GM21825 (cell line): ENCODE data around the gene ENC1.
A peak's percentile ranks its signal among the peaks of the same experiment; 100 is the strongest.

Source experiments
- ATAC-seq: cut with Tn5 transposase; IDR thresholded peaks from one replicate; pipeline ENCODE4 v1.9.1; 2021; ENCODE audit warnings: mild to moderate bottlenecking, moderate library complexity; ENCODE audit not compliant: unreplicated experiment

ENC1 gene

GRCh38 chr5:74632947-74633356 is 7.6 kb downstream of the ENC1 start:
- no peak for ATAC-seq

- ATAC-seq: peak; percentile 89
Observed at GRCh38 chr5:74631081-74631953, 9.2 kb downstream of the ENC1 start.

GRCh38 chr5:74630453-74631066 is 10.0 kb downstream of the ENC1 start:
- no peak for ATAC-seq

GRCh38 chr5:74629326-74629725 is 11.2 kb downstream of the ENC1 start:
- no peak for ATAC-seq

- ATAC-seq: no peak
Observed at GRCh38 chr5:74628359-74628758, 12.2 kb downstream of the ENC1 start.

GRCh38 chr5:74627646-74628279 is 12.8 kb downstream of the ENC1 start:
- no peak for ATAC-seq

- no peak for ATAC-seq
Observed at GRCh38 chr5:74626386-74627222, 13.9 kb downstream of the ENC1 start.

- no peak for ATAC-seq
Observed at GRCh38 chr5:74625742-74626241, 14.7 kb downstream of the ENC1 start.

- no peak for ATAC-seq
Observed at GRCh38 chr5:74624931-74625505, 15.5 kb downstream of the ENC1 start.

- ATAC-seq: no peak
Observed at GRCh38 chr5:74624501-74624900, 16.0 kb downstream of the ENC1 start.

GRCh38 chr5:74623748-74624408 is 16.6 kb downstream of the ENC1 start:
- ATAC-seq: no peak

- ATAC-seq: no peak
Observed at GRCh38 chr5:74623006-74623611, 17.4 kb downstream of the ENC1 start.

GRCh38 chr5:74622122-74622521 is 18.4 kb downstream of the ENC1 start:
- no peak for ATAC-seq

GRCh38 chr5:74621492-74621891 is 19.0 kb downstream of the ENC1 start:
- ATAC-seq: no peak

- ATAC-seq: no peak
Observed at GRCh38 chr5:74619308-74619707, 21.2 kb downstream of the ENC1 start.

GRCh38 chr5:74618106-74618505 is 22.4 kb downstream of the ENC1 start:
- ATAC-seq: no peak

- ATAC-seq: no peak
Observed at GRCh38 chr5:74617202-74617601, 23.3 kb downstream of the ENC1 start.

- no peak for ATAC-seq
Observed at GRCh38 chr5:74616236-74617146, 24.0 kb downstream of the ENC1 start.
